ENCODE results near the gene WDR70.

- TF ChIP-seq CTCF (IDR thresholded peaks at IDR 0.05) (no peak), POLR2A (IDR thresholded peaks at IDR 0.05) (no peak)
Measured at GRCh38 chr5:37770786-37771185, 391.7 kb downstream of the WDR70 start.

Measured in prostate gland (tissue), 2 donors.